ENCODE data around the gene EGFLAM.
"Not testable (repeated sequence)": the region's sequence is repeated elsewhere in the genome, so short reads cannot be mapped to it uniquely, and the experiment has no call there.

EGFLAM gene

GRCh38 chr5:38379350-38379937 lies 121.1 kb downstream of the EGFLAM start:
- DNase-seq: no peak

- no peak for DNase-seq
Measured at GRCh38 chr5:38380537-38380936, 122.2 kb downstream of the EGFLAM start.

GRCh38 chr5:38381361-38381760 lies 123.0 kb downstream of the EGFLAM start:
- peak; percentile 45 for DNase-seq

- DNase-seq: peak; percentile 55
Measured at GRCh38 chr5:38382898-38383297, 124.5 kb downstream of the EGFLAM start.

GRCh38 chr5:38383701-38384100 lies 125.3 kb downstream of the EGFLAM start:
- no peak for DNase-seq

- no peak for DNase-seq
Measured at GRCh38 chr5:38384396-38384795, 126.0 kb downstream of the EGFLAM start.

GRCh38 chr5:38387161-38387560 lies 128.8 kb downstream of the EGFLAM start:
- no peak for DNase-seq

- DNase-seq: no peak
Measured at GRCh38 chr5:38393636-38394035, 135.3 kb downstream of the EGFLAM start.

- DNase-seq: no peak
Measured at GRCh38 chr5:38396766-38397165, 138.4 kb downstream of the EGFLAM start.

GRCh38 chr5:38400365-38400764 lies 142.0 kb downstream of the EGFLAM start:
- no peak for DNase-seq

- DNase-seq: no peak
Measured at GRCh38 chr5:38401145-38401544, 142.8 kb downstream of the EGFLAM start.

GRCh38 chr5:38403406-38403805 lies 145.0 kb downstream of the EGFLAM start:
- DNase-seq: no peak

GRCh38 chr5:38403877-38404635 lies 145.7 kb downstream of the EGFLAM start:
- no peak for DNase-seq

GRCh38 chr5:38404667-38405276 lies 146.4 kb downstream of the EGFLAM start:
- DNase-seq: no peak

GRCh38 chr5:38408446-38409198 lies 150.3 kb downstream of the EGFLAM start:
- no peak for DNase-seq

GRCh38 chr5:38410304-38410990 lies 152.1 kb downstream of the EGFLAM start:
- DNase-seq: no peak

GRCh38 chr5:38413696-38414095 lies 155.3 kb downstream of the EGFLAM start:
- no peak for DNase-seq

GRCh38 chr5:38414348-38414747 lies 156.0 kb downstream of the EGFLAM start:
- no peak for DNase-seq

GRCh38 chr5:38415772-38416171 lies 157.4 kb downstream of the EGFLAM start:
- not testable (repeated sequence) for DNase-seq

- DNase-seq: no peak
Measured at GRCh38 chr5:38417658-38418017, 159.3 kb downstream of the EGFLAM start.

- no peak for DNase-seq
Measured at GRCh38 chr5:38420246-38420645, 161.9 kb downstream of the EGFLAM start.

- peak; percentile 71 for DNase-seq
Measured at GRCh38 chr5:38420691-38421390, 162.5 kb downstream of the EGFLAM start.
